HepG2 (cell line): ENCODE measurements around the gene ASTN2. TPM values are rescaled to one million over a fixed set of nuclear protein-coding genes. Genes with fewer than 3 reads are reported as not detected.
A peak's percentile ranks its signal among the peaks of the same experiment; 100 is the strongest.

Experiments used
- ATAC-seq: fragments of 200-7000 bp; cut with Tn5 transposase; 3 replicates; pipeline ENCODE4 v1.9.1; 2020; ENCODE audit warnings: mild to moderate bottlenecking, moderate library complexity
- BruUV-seq: library from RNA; stranded (reverse); fragments of 400-500 nt; replicated peaks from 2 replicates; lab custom pipeline; 2021; lab: Mats Ljungman, UMichigan
- CTCF ChIA-PET: fragments of 300-600 bp; formaldehyde crosslinking; extraction: SDS; loops from one replicate; lab custom pipeline; 2021; ENCODE audit warnings: low total read pairs, inconsistent platforms, low intra/inter-chr PET ratio; lab: Yijun Ruan, JAX
- POLR2A ChIA-PET: fragments of 350-600 bp; sonication (Branson Sonifier 250); formaldehyde crosslinking; loops from one replicate; lab custom pipeline; 2020; ENCODE audit warnings: antibody characterized with exemption, inconsistent platforms; lab: Yijun Ruan, JAX
- DNase-seq: peaks from one replicate; pipeline ENCODE4 v3.0.0-alpha.2; 2015; ENCODE audit warnings: low spot score
- FAIRE-seq: peaks from 3 replicates; lab custom pipeline; 2011; peaks lifted over from hg19 to GRCh38; lab: Jason Lieb, UNC
- H2AFZ ChIP-seq: one replicate; pipeline ENCODE4 v1.6.1; 2011; ENCODE audit warnings: low read length, inconsistent platforms
- H3K27ac ChIP-seq: fragments of 300-600 bp; 3 replicates; pipeline ENCODE4 v1.8.0; 2011; ENCODE audit warnings: mixed run types, mild to moderate bottlenecking, mixed read lengths, low read length, inconsistent platforms; ENCODE audit not compliant: insufficient read depth; ENCODE audit errors: extremely low read length
- H3K27me3 ChIP-seq, 2 experiments: fragments of 200-600 bp in 1 of 2; 2 replicates in 1 of 2; 3 replicates in 1 of 2; pipeline versions ENCODE4 v1.6.0 to v1.8.0; 2011; ENCODE audit warnings: low read length in 2 of 2, mild to moderate bottlenecking in 2 of 2, moderate library complexity in 2 of 2, inconsistent platforms in 1 of 2; ENCODE audit not compliant: insufficient read depth in 2 of 2, control insufficient read depth in 1 of 2
- H3K36me3 ChIP-seq, 2 experiments: fragments of 200-600 bp in 1 of 2; replicated peaks in 1 of 2; 2 replicates in 1 of 2; 3 replicates in 1 of 2; pipeline versions ENCODE4 v1.5.1 to v1.8.0; 2011; ENCODE audit warnings: low read length in 2 of 2, inconsistent platforms in 1 of 2; ENCODE audit not compliant: insufficient read depth in 2 of 2, control insufficient read depth in 1 of 2
- H3K4me1 ChIP-seq: 2 replicates; pipeline ENCODE4 v1.5.1; 2012; ENCODE audit warnings: low read length, inconsistent platforms; ENCODE audit not compliant: insufficient read depth
- H3K4me2 ChIP-seq: 2 replicates; pipeline ENCODE4 v1.6.0; 2011; ENCODE audit warnings: low read depth, low read length, inconsistent platforms
- H3K4me3 ChIP-seq, 3 experiments: fragments of 200-600 bp in 1 of 3; sonication (generic), shearing (Covaris generic) in 1 of 3; replicated peaks in 1 of 3; 2 replicates each; pipeline ENCODE4 v1.5.1; 2011 to 2016; ENCODE audit warnings: low read length in 3 of 3, inconsistent platforms in 2 of 3, low read depth in 2 of 3, mild to moderate bottlenecking in 2 of 3, control low read depth in 1 of 3, mixed read lengths in 1 of 3; ENCODE audit not compliant: insufficient read depth in 1 of 3
- H3K79me2 ChIP-seq: one replicate; pipeline ENCODE4 v1.6.1; 2011; ENCODE audit warnings: low read length, inconsistent platforms; ENCODE audit not compliant: insufficient read depth
- H3K9ac ChIP-seq: 2 replicates; pipeline ENCODE4 v1.6.0; 2011; ENCODE audit warnings: mild to moderate bottlenecking, low read depth, low read length, inconsistent platforms; ENCODE audit not compliant: insufficient read depth
- H3K9me3 ChIP-seq: 2 replicates; pipeline ENCODE4 v1.5.1; 2012; ENCODE audit warnings: mild to moderate bottlenecking, low read length
- H4K20me1 ChIP-seq: 2 replicates; pipeline ENCODE4 v1.6.0; 2011; ENCODE audit warnings: inconsistent platforms, mild to moderate bottlenecking, low read length, moderate library complexity; ENCODE audit not compliant: insufficient read depth
- KDM5A ChIP-seq: fragments of 200-600 bp; sonication (generic); IDR thresholded peaks from 2 replicates; pipeline ENCODE4 v1.7.0; 2018; ENCODE audit warnings: antibody characterized with exemption, mild to moderate bottlenecking, low read length, borderline replicate concordance
- MAFK ChIP-seq, 2 experiments: IDR thresholded peaks in 1 of 2; conservative IDR thresholded peaks in 1 of 2; 2 replicates each; pipeline ENCODE4 v1.6.1; 2011; ENCODE audit warnings: improper control_type of control experiment in 2 of 2, low read length in 2 of 2
- MTA3 ChIP-seq: sonication (generic); formaldehyde crosslinking; IDR thresholded peaks from 2 replicates; pipeline ENCODE4 v1.4.0; 2020; ENCODE audit warnings: missing genetic modification reagents
- POLR2AphosphoS2 ChIP-seq: IDR thresholded peaks from 2 replicates; pipeline ENCODE4 v1.6.1; 2011; ENCODE audit warnings: low read depth, low read length, improper control_type of control experiment
- RORA ChIP-seq: sonication (generic); formaldehyde crosslinking; IDR thresholded peaks from 2 replicates; pipeline ENCODE4 v1.5.0; 2020; ENCODE audit warnings: mild to moderate bottlenecking, missing genetic modification reagents, moderate library complexity
- SKI ChIP-seq: fragments of 450-650 bp; IDR thresholded peaks from one replicate; pipeline ENCODE4 v1.6.1; 2018; ENCODE audit warnings: mild to moderate bottlenecking; ENCODE audit not compliant: partially characterized antibody
- TFAP4 ChIP-seq: sonication (generic); IDR thresholded peaks from 2 replicates; pipeline ENCODE4 v1.6.1; 2016; ENCODE audit warnings: low read depth, borderline replicate concordance
- TFE3 ChIP-seq: IDR thresholded peaks from 2 replicates; pipeline ENCODE4 v1.6.1; 2016
- ZBTB21 ChIP-seq: sonication (generic); formaldehyde crosslinking; IDR thresholded peaks from 2 replicates; pipeline ENCODE4 v1.4.0; 2020; ENCODE audit warnings: missing genetic modification reagents
- ZMYM4 ChIP-seq: sonication (generic); formaldehyde crosslinking; IDR thresholded peaks from 2 replicates; pipeline ENCODE4 v1.8.1; 2023; ENCODE audit warnings: mild to moderate bottlenecking, missing genetic modification reagents
- ZNF280B ChIP-seq: sonication (generic); formaldehyde crosslinking; IDR thresholded peaks from 2 replicates; pipeline ENCODE4 v1.5.0; 2020; ENCODE audit warnings: missing genetic modification reagents, mild to moderate bottlenecking, borderline replicate concordance
- ZNF44 ChIP-seq: sonication (generic); formaldehyde crosslinking; IDR thresholded peaks from 2 replicates; pipeline ENCODE4 v1.5.1; 2020; ENCODE audit warnings: mild to moderate bottlenecking, missing genetic modification reagents
- ZNF589 ChIP-seq: sonication (generic); formaldehyde crosslinking; conservative IDR thresholded peaks from 2 replicates; pipeline ENCODE4 v1.8.0; 2022; ENCODE audit warnings: mild to moderate bottlenecking, moderate library complexity, missing genetic modification reagents
- ZNF761 ChIP-seq: sonication (generic); formaldehyde crosslinking; conservative IDR thresholded peaks from 2 replicates; pipeline ENCODE4 v1.4.0; 2020; ENCODE audit warnings: mild to moderate bottlenecking, missing genetic modification reagents
- WGBS: methylation state at CpG from one replicate; pipeline ENCODE4 v1.1.6; 2017; ENCODE audit warnings: low lambda C conversion rate; 5-methylcytosine and 5-hydroxymethylcytosine counted together
- in situ Hi-C: cut with HindIII; loops from 2 replicates; pipeline ENCODE4 v1.10.0; 2017; ENCODE audit warnings: low pct_unique_long_range_greater_than_20kb; ENCODE audit not compliant: extremely low pct_ligation_motif_present
- intact Hi-C: fragments of 100-400 bp; cut with micrococcal nuclease; formaldehyde crosslinking; loops from one replicate; pipeline ENCODE4 v1.10.0; 2022; ENCODE audit not compliant: unreplicated experiment
- polyA plus RNA-seq, 8 experiments: library from polyadenylated mRNA; depleted of rRNA in 3 of 8; stranded (reverse) in 7 of 8; unstranded in 1 of 8; fragments of >200 nt; fragmentation: Illumina TruSeq in 4 of 8; extraction: Trizol in 4 of 8; gene quantifications; 2 replicates each; pipeline versions ENCODE4 v1.2.1 to v1.2.3, GENCODE V29; 2011 to 2016; ENCODE audit warnings: low read depth in 4 of 8, missing spikeins in 1 of 8, mixed read lengths in 1 of 8; ENCODE audit not compliant: insufficient read depth in 1 of 8
- total RNA-seq, 5 experiments: library from RNA; depleted of rRNA; stranded (reverse); fragments of >200 nt; fragmentation: Illumina TruSeq; extraction: Trizol; gene quantifications; 2 replicates each; pipeline ENCODE4 v1.2.3, GENCODE V29; 2016; ENCODE audit warnings: low read depth in 1 of 5

ASTN2 gene
- total and polyA plus RNA-seq, 2 of the 13 experiments (the other 11 are each of a cell fraction or from before 2014, with no cell fraction given): 5.2 to 13.5 TPM

- no TSS peak for BruUV-seq
- no peak for DNase-seq
- TF ChIP-seq MAFK (conservative IDR thresholded peaks at IDR 0.05 in 1 of 2, IDR thresholded peaks at IDR 0.05 in 1 of 2; ENCODE audit: low read length in 2 of 2) (peak in 1 of 2 experiments; percentile 23; a peak in 1 of 4 replicates), POLR2AphosphoS2 (no peak)
- CTCF ChIA-PET: no interaction called here
- WGBS: 9% methylated on average over 3 of the region's 3 CpGs
- Histone ChIP-seq H3K36me3 (no peaks in the 10 kb centered on the region), H3K27ac (no peak overlapping the region), H3K9ac (no peak overlapping the region), H3K27me3 (no peaks in the 10 kb centered on the region), H3K9me3 (no peaks in the 10 kb centered on the region), H3K4me3 (no peak overlapping the region), H3K4me2 (no peak overlapping the region), H3K4me1 (no peaks in the 10 kb centered on the region), H4K20me1 (no peaks in the 10 kb centered on the region), H3K79me2 (no peaks in the 10 kb centered on the region), H2AFZ (no peak overlapping the region)
- POLR2A ChIA-PET: no interaction called here
- FAIRE-seq: no peak
- intact Hi-C loops: no loop called here
- ATAC-seq: no peak
- in situ Hi-C loops: no loop called here
Observed at GRCh38 chr9:117029341-117029740, 385.5 kb downstream of the ASTN2 start.

- H3K4me2 ChIP-seq: no peak overlapping the region
- DNase-seq (no peak), ATAC-seq (no peak), FAIRE-seq (no peak)
- no peaks in the 10 kb centered on the region for H4K20me1 ChIP-seq
- no peaks in the 10 kb centered on the region for H3K79me2 ChIP-seq
- H3K9ac ChIP-seq: no peak overlapping the region
- no peaks in the 10 kb centered on the region for H3K4me1 ChIP-seq
- intact Hi-C loops (no loop called here), in situ Hi-C loops (no loop called here)
- H3K27ac ChIP-seq: no peak overlapping the region
- no peak overlapping the region for H3K4me3 ChIP-seq
- CTCF ChIA-PET: no interaction called here
- no TSS peak for BruUV-seq
- 0% methylated on average over 2 of the region's 2 CpGs for WGBS
- no peaks in the 10 kb centered on the region for H3K36me3 ChIP-seq
- POLR2A ChIA-PET: no interaction called here
- no peak overlapping the region for H2AFZ ChIP-seq
- no peaks in the 10 kb centered on the region for H3K9me3 ChIP-seq
- H3K27me3 ChIP-seq: no peaks in the 10 kb centered on the region
- TF ChIP-seq KDM5A (no peak), ZNF761 (CRISPR knock-in tag) (no peak), RORA (no peak), TFAP4 (no peak), ZNF280B (CRISPR knock-in tag) (no peak), ZBTB21 (no peak), TFE3 (CRISPR knock-in tag) (no peak), ZMYM4 (CRISPR knock-in tag) (no peak), MTA3 (CRISPR knock-in tag) (no peak), ZNF44 (CRISPR knock-in tag) (no peak), ZNF589 (CRISPR knock-in tag) (no peak), SKI (no peak)
Observed at GRCh38 chr9:117028103-117028858, 386.6 kb downstream of the ASTN2 start.
